GM19193 (cell line): Measurements from ENCODE around the gene SERPINA6.

Experiments
- POLR2A ChIP-seq: IDR thresholded peaks from 4 replicates; pipeline ENCODE4 v1.6.1; 2011; ENCODE audit not compliant: insufficient read depth, insufficient read length; ENCODE audit errors: extremely low read depth

Gene SERPINA6, protein sequence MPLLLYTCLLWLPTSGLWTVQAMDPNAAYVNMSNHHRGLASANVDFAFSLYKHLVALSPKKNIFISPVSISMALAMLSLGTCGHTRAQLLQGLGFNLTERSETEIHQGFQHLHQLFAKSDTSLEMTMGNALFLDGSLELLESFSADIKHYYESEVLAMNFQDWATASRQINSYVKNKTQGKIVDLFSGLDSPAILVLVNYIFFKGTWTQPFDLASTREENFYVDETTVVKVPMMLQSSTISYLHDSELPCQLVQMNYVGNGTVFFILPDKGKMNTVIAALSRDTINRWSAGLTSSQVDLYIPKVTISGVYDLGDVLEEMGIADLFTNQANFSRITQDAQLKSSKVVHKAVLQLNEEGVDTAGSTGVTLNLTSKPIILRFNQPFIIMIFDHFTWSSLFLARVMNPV

GRCh38 chr14:94322648-94323570 is at the start of gene SERPINA6:
Gene SERPINA6 (minus strand): TSS chr14:94323336. CDS start chr14:94314648, 8,688 bp downstream.
- TF ChIP-seq POLR2A = no peak

- TF ChIP-seq POLR2A = no peak
These were observed 49.0 kb upstream of the SERPINA6 start for GRCh38 chr14:94372021-94372605.

GRCh38 chr14:94370524-94370910 is 47.4 kb upstream of the SERPINA6 start:
- no peak for TF ChIP-seq POLR2A

- no peak for TF ChIP-seq POLR2A
These were observed 45.8 kb upstream of the SERPINA6 start for GRCh38 chr14:94368956-94369355.

- TF ChIP-seq POLR2A = no peak
These were observed 45.1 kb upstream of the SERPINA6 start for GRCh38 chr14:94368243-94368590.

- no peak for TF ChIP-seq POLR2A
These were observed 44.5 kb upstream of the SERPINA6 start for GRCh38 chr14:94367347-94368242.

GRCh38 chr14:94366146-94366915 is 43.2 kb upstream of the SERPINA6 start, which contains the start of gene SERPINA2:
Gene SERPINA2 (minus strand): TSS chr14:94366698.
- no peak for TF ChIP-seq POLR2A

- no peak for TF ChIP-seq POLR2A
These were observed 42.5 kb upstream of the SERPINA6 start for GRCh38 chr14:94365624-94366023.

GRCh38 chr14:94364964-94365363 is 41.8 kb upstream of the SERPINA6 start:
- no peak for TF ChIP-seq POLR2A

- no peak for TF ChIP-seq POLR2A
These were observed 40.9 kb upstream of the SERPINA6 start for GRCh38 chr14:94364037-94364436.

GRCh38 chr14:94363151-94363624 is 40.1 kb upstream of the SERPINA6 start:
- no peak for TF ChIP-seq POLR2A

GRCh38 chr14:94362614-94363133 is 39.5 kb upstream of the SERPINA6 start:
- no peak for TF ChIP-seq POLR2A

DNA sequence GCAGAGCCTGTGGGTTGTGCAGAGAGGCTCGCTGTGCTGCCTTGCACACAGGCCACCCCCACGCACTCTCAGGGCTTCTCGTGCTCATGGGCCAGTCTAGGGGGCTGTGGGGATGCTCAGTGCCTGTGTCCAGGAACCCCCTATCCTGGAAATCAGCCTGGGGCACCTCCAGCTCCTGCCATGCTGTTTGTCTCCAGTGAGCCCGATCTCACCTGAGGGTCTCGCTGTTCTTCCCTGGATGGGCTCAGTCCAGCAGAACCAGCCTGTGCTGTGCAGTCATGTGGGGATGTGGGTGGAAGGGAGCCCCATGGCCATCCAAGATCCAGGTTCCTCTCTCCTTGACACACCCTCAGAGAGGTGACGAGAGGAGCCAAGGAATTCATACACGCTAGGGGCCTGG is 38.5 kb upstream of the SERPINA6 start:
- TF ChIP-seq POLR2A = no peak
